Measurements from ENCODE around the gene PCNX2.

Gene PCNX2

GRCh38 chr1:232943679-232944252 lies 351.8 kb downstream of the PCNX2 start:
- in situ Hi-C loops (cut with HindIII; ENCODE audit: low sequenced_read_pairs): no loop called here
- no peak for TF ChIP-seq CTCF (IDR thresholded peaks at IDR 0.05; ENCODE audit: low read depth, low read length)
- no peak for DNase-seq (ENCODE audit: low read depth, low spot score)
- no peak overlapping the region for H3K4me3 ChIP-seq (ENCODE audit: low read depth, low read length)

- no peak overlapping the region for H3K4me3 ChIP-seq (ENCODE audit: low read depth, low read length)
- TF ChIP-seq CTCF (IDR thresholded peaks at IDR 0.05; ENCODE audit: low read depth, low read length): no peak
- in situ Hi-C loops (cut with HindIII; ENCODE audit: low sequenced_read_pairs): no loop called here
- DNase-seq (ENCODE audit: low read depth, low spot score): no peak
Observed at GRCh38 chr1:232942413-232943294, 352.9 kb downstream of the PCNX2 start.

GRCh38 chr1:232940262-232940661 lies 355.3 kb downstream of the PCNX2 start:
- TF ChIP-seq CTCF (IDR thresholded peaks at IDR 0.05; ENCODE audit: low read depth, low read length): no peak
- in situ Hi-C loops (cut with HindIII; ENCODE audit: low sequenced_read_pairs): no loop called here
- DNase-seq (ENCODE audit: low read depth, low spot score): no peak
- H3K4me3 ChIP-seq (ENCODE audit: low read depth, low read length): no peak overlapping the region

- DNase-seq (ENCODE audit: low read depth, low spot score): no peak
- TF ChIP-seq CTCF (IDR thresholded peaks at IDR 0.05; ENCODE audit: low read depth, low read length): no peak
- H3K4me3 ChIP-seq (ENCODE audit: low read depth, low read length): no peak overlapping the region
- in situ Hi-C loops (cut with HindIII; ENCODE audit: low sequenced_read_pairs): no loop called here
Observed at GRCh38 chr1:232939748-232940147, 355.8 kb downstream of the PCNX2 start.

- no peak for TF ChIP-seq CTCF (IDR thresholded peaks at IDR 0.05; ENCODE audit: low read depth, low read length)
- H3K4me3 ChIP-seq (ENCODE audit: low read depth, low read length): no peak overlapping the region
- no peak for DNase-seq (ENCODE audit: low read depth, low spot score)
- in situ Hi-C loops (cut with HindIII; ENCODE audit: low sequenced_read_pairs): no loop called here
Observed at GRCh38 chr1:232938926-232939325, 356.6 kb downstream of the PCNX2 start.

- no peak for DNase-seq (ENCODE audit: low read depth, low spot score)
- in situ Hi-C loops (cut with HindIII; ENCODE audit: low sequenced_read_pairs): no loop called here
- TF ChIP-seq CTCF (IDR thresholded peaks at IDR 0.05; ENCODE audit: low read depth, low read length): no peak
- no peak overlapping the region for H3K4me3 ChIP-seq (ENCODE audit: low read depth, low read length)
Observed at GRCh38 chr1:232937741-232938375, 357.7 kb downstream of the PCNX2 start.
